NB4 (cell line): ENCODE results near the gene NOC4L.

Source experiments
- DNase-seq: peaks from one replicate; pipeline ENCODE4 v3.0.0; 2010; ENCODE audit warnings: low read depth
- H3K4me3 ChIP-seq: one replicate; pipeline ENCODE4 v1.5.1; 2011; ENCODE audit warnings: mild to moderate bottlenecking, low read depth, low read length, moderate library complexity
- MYC ChIP-seq: IDR thresholded peaks from 2 replicates; pipeline ENCODE4 v1.6.1; 2011; ENCODE audit warnings: low read depth, low read length
- POLR2A ChIP-seq: IDR thresholded peaks from 2 replicates; pipeline ENCODE4 v1.6.1; 2011; ENCODE audit warnings: mild to moderate bottlenecking; ENCODE audit not compliant: insufficient read length; ENCODE audit errors: extremely low read depth
- TF ChIP-seq, protein P1 (sequence below): IDR thresholded peaks from 2 replicates; pipeline ENCODE4 v1.6.1; 2011; ENCODE audit warnings: low read depth, low read length
- TF ChIP-seq, protein P2 (sequence below): IDR thresholded peaks from one replicate; pipeline ENCODE4 v1.5.1; 2012; ENCODE audit warnings: low read depth, low read length

NOC4L gene

DNA sequence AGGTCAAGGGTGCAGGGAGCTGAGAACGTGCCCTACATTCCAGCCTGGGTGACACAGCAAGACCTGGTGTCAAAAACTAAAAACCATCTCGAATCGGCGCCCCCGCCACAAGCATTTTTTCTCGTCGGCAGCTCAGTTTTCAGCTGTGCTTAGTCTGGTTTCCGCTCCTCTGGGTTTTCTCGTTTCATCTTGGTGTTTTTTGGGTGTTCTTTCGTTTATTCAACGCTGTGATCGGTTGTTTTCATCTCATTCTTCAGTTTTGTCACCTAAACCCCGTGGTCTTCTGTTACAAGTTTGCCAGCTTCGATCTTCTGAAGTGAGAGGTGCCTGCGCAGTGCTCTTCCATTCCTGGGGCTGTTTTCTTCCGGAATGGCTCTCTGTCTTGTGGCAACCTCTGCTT, 41.4 kb downstream of the NOC4L start:
- no peak for DNase-seq
- H3K4me3 ChIP-seq: no peak overlapping the region
- TF ChIP-seq POLR2A (no peak), MYC (no peak)
- TF ChIP-seq, protein P1, sequence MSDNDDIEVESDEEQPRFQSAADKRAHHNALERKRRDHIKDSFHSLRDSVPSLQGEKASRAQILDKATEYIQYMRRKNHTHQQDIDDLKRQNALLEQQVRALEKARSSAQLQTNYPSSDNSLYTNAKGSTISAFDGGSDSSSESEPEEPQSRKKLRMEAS: no peak
- TF ChIP-seq, protein P2, sequence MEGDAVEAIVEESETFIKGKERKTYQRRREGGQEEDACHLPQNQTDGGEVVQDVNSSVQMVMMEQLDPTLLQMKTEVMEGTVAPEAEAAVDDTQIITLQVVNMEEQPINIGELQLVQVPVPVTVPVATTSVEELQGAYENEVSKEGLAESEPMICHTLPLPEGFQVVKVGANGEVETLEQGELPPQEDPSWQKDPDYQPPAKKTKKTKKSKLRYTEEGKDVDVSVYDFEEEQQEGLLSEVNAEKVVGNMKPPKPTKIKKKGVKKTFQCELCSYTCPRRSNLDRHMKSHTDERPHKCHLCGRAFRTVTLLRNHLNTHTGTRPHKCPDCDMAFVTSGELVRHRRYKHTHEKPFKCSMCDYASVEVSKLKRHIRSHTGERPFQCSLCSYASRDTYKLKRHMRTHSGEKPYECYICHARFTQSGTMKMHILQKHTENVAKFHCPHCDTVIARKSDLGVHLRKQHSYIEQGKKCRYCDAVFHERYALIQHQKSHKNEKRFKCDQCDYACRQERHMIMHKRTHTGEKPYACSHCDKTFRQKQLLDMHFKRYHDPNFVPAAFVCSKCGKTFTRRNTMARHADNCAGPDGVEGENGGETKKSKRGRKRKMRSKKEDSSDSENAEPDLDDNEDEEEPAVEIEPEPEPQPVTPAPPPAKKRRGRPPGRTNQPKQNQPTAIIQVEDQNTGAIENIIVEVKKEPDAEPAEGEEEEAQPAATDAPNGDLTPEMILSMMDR: no peak

DNA sequence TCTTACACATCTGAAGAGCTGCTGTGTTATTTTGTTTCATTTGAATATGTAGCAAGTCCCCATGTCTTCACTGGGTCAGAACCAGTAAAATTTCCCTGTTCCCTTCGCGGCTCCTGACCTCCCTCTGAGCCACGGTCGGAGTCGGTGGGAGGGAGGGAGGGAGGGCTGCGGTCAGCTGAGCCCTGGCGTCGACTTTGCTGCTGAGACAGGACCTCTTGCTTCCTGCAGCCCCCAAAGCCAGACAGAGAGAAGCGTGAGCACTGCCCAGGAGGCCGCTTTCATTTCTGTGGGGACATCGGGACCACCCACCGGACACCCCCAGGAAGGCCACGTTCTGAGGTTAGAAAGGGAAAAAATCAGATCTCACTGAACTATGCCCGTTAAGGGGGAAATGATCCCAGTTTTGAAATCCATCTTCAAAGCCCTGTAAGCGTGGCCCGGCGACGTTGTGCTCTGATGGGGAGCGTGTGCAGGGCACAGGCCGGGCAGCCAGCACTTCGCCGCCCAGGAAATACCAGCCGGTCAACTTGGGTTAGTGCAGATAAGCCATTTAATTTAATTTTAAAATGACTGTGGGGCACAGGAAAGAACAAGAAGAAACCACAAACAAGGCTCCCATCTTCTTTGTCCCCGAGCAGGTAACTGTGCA, 42.1 kb downstream of the NOC4L start:
- TF ChIP-seq, protein P2: no peak
- TF ChIP-seq, protein P1: no peak
- no peak for TF ChIP-seq POLR2A
- TF ChIP-seq MYC: no peak
- no peak overlapping the region for H3K4me3 ChIP-seq
- DNase-seq: peak; percentile 46

DNA sequence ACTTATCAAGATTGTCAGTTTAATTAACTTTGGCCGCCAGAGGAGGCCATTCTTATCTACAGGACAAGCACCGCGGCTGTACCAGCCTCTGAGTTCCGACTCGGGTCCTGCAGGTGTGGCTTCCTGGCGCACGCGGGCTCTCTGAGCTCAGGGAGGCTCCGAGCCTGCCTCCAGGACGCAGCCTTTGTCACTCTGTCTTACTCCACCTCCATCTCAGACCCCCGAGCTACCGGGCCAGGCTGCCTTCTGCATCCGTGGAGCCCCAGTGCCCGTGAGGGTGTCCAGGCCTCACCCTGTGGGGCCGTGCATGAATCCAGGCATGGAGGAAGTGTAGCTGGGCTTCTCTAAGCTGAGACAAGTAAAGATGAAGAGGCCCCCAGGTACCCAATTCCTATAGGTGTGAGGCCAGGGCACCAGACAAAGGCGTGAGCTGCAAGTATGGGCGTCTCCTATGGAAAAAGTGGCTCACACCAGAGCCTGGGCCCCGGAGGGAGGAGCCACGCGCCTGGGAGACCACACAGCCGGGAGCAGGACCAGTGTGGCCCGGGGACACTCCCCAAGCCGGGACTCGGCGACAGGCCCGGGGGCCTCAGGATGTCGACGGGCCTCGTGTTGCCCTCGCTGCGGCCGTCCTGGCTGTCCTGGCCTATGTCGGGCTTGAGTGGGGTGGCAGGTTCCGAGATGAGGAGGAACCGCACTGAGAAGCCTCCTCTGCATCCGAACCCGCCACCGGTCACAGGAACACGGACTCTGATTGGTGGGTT, 42.8 kb downstream of the NOC4L start:
- no peak overlapping the region for H3K4me3 ChIP-seq
- TF ChIP-seq POLR2A (no peak), MYC (no peak)
- TF ChIP-seq, protein P1: no peak
- TF ChIP-seq, protein P2: no peak
- no peak for DNase-seq

DNA sequence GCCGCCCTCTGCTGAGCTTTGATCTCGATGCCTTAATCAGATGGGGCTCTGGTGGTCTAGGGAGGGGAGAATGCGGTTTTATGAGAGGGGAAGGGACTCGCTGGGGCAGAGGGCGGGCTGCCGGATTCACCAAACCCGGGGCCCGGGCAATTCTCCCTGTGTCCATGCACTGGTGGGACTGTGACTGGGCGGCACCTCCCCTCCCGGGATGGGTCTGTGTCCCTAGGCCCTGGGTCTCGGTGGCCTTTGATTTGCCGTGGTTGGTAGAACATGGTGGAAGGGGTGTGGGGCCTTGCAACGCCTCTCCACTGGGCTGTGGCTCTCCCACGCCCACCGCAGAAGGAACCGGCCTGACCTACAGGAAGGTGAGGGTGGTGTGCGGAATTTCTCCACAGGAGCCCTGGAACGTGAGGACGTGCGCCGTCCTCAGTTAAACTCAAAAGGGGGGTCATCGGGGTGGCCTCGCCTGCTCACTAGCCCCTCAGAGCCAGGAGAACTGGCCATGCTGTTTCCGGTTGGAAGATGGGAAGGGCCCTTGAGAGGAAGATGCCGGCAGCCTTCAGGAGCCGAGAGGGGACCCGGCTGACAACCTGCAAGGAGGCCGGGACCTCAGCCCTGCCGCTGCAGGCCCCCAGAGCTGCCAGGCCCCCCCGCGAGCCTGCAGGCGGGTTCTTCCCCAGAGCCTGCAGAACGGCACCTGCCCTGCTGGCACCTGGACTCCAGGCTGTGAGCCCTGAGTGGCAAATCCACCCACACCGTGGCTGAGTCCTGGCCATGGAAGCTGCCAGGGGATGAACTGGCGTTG, 43.6 kb downstream of the NOC4L start:
- no peak for DNase-seq
- TF ChIP-seq, protein P1: no peak
- TF ChIP-seq, protein P2: no peak
- no peak for TF ChIP-seq MYC
- no peak overlapping the region for H3K4me3 ChIP-seq

DNA sequence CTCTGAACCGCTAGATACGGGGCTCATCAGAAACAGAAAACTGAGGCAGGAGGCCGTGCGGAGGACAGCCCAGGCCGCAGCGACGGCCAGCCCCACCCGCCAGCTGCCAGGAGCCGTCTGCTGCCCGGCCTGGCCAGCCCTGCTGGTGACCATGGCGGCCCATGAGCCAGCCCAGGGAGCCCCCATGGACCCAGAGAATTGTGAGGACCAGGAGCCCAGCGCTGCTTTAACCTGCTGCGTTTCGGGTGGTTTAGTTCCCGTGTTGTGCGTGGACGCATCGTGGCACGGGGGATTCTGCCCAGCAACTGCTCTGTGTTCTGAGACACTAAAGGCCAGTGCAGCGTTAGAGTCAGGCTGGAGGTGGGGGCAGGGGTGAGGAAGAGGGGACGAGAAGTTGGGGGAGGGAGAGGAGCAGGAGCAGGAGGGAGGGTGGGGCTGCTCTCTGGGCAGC, 44.2 kb downstream of the NOC4L start:
- DNase-seq: no peak
- H3K4me3 ChIP-seq: no peak overlapping the region
- TF ChIP-seq POLR2A (no peak), MYC (no peak)
- TF ChIP-seq, protein P2: no peak
- TF ChIP-seq, protein P1: no peak
